Right atrium auricular region (tissue), 2 donors: ENCODE measurements around the gene GID4. TPM values are rescaled to one million over a fixed set of nuclear protein-coding genes. Genes with fewer than 3 reads are reported as not detected.

Source experiments
- DNase-seq: peaks from one replicate; pipeline ENCODE4 v3.0.0-alpha.2; 2019; ENCODE audit warnings: low spot score
- H3K27ac ChIP-seq, 2 donors: fragments of 200-600 bp; sonication (generic); 1 replicate in 1 of 2; 2 replicates in 1 of 2; pipeline ENCODE4 v1.5.1; 2016 to 2019
- H3K27me3 ChIP-seq, 2 donors: fragments of 200-600 bp; sonication (generic); one replicate each; pipeline versions ENCODE4 v1.5.1 to v1.6.0; 2017 to 2019
- H3K36me3 ChIP-seq: fragments of 200-600 bp; sonication (generic); one replicate; pipeline ENCODE4 v1.5.1; 2016
- H3K4me1 ChIP-seq, 2 donors: fragments of 200-600 bp; sonication (generic); one replicate each; pipeline versions ENCODE4 v1.5.1 to v1.6.0; 2017 to 2019
- H3K4me3 ChIP-seq, 2 donors: fragments of 200-600 bp; sonication (generic); 1 replicate in 1 of 2; 2 replicates in 1 of 2; pipeline ENCODE4 v1.5.1; 2017 to 2019; ENCODE audit warnings: mild to moderate bottlenecking in 1 of 2, moderate library complexity in 1 of 2
- H3K9me3 ChIP-seq, 2 donors: fragments of 200-600 bp; sonication (generic); one replicate each; pipeline ENCODE4 v1.5.1; 2019
- total RNA-seq, 2 donors: library from RNA; depleted of rRNA; stranded (reverse); fragments of >200 nt; gene quantifications; one replicate each; pipeline ENCODE4 v1.1.0, GENCODE V29; 2016
- TF ChIP-seq, protein P1 (sequence below), 2 donors: fragments of 200-600 bp; sonication (generic); IDR thresholded peaks; one replicate each; pipeline ENCODE4 v1.5.1; 2019; ENCODE audit warnings: antibody characterized with exemption in 2 of 2

Gene GID4
- total RNA-seq, 2 donors from 2014 or later, result 14.0 to 22.1 TPM

DNA sequence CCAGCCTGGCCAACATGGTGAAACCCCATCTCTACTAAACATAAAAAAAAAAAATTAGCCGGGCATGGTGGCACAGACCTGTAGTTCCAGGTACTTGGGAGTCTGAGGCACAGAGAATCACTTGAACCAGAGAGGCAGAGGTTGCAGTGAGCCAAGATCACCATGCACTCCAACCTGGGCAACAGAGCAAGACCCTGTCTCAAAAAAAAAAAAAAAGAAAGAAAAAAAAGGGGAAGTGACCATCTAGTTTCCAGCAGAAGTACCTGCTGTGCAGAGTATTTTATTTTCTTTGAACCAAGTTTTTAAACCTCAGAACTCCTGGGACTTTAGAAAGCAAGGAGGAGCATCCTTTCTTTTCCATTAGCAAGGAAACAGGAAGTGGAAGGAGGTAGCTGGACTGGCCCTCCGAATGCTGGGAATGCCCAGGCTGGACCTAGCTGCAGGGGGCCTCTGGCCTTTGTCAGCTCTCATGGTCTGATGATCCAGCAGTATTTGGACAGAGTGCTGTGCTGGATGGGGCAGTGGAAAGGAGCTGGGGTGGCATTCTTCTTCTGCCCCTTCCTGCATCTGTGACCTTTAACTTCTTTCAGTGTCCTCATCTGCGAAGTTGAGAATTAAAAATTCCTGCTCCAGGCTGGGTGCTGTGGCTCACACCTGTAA is 6.6 kb downstream of the GID4 start:
- TF ChIP-seq, protein P1, sequence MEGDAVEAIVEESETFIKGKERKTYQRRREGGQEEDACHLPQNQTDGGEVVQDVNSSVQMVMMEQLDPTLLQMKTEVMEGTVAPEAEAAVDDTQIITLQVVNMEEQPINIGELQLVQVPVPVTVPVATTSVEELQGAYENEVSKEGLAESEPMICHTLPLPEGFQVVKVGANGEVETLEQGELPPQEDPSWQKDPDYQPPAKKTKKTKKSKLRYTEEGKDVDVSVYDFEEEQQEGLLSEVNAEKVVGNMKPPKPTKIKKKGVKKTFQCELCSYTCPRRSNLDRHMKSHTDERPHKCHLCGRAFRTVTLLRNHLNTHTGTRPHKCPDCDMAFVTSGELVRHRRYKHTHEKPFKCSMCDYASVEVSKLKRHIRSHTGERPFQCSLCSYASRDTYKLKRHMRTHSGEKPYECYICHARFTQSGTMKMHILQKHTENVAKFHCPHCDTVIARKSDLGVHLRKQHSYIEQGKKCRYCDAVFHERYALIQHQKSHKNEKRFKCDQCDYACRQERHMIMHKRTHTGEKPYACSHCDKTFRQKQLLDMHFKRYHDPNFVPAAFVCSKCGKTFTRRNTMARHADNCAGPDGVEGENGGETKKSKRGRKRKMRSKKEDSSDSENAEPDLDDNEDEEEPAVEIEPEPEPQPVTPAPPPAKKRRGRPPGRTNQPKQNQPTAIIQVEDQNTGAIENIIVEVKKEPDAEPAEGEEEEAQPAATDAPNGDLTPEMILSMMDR (IDR thresholded peaks at IDR 0.05), result no peak
- H3K27ac ChIP-seq, result no peak overlapping the region
- no peaks in the 10 kb centered on the region for H3K27me3 ChIP-seq
- H3K4me3 ChIP-seq, result no peak overlapping the region
- H3K36me3 ChIP-seq, result peaks cover 12% of the 10 kb centered on the region
- peaks cover 0 to 12% of the 10 kb centered on the region in 2 donors for H3K4me1 ChIP-seq
- DNase-seq, result no peak
- H3K9me3 ChIP-seq, result no peaks in the 10 kb centered on the region

DNA sequence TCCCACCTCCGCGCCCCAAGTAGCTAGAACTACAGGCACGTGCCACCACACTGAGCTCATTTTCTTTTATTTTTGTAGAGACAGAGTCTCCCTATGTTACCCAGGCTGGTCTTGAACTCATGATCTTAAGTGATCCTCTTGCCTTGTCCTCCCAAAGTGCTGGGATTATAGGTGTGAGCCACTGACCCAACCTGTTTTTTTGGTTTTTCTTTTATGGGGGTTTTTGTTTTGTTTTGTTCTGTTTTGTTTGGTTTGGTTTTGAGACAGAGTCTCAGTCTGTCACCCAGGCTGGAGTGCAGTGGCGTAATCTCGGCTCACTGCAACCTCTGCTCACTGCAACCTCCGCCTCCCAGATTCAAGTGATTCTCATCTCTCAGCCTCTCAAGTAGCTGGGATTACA is 16.4 kb downstream of the GID4 start:
- no peaks in the 10 kb centered on the region for H3K9me3 ChIP-seq
- H3K27me3 ChIP-seq, result no peaks in the 10 kb centered on the region
- TF ChIP-seq, protein P1 (IDR thresholded peaks at IDR 0.05), result no peak
- H3K36me3 ChIP-seq, result peaks cover 32% of the 10 kb centered on the region
- H3K4me3 ChIP-seq, result no peak overlapping the region
- no peak for DNase-seq
- H3K4me1 ChIP-seq, result no peaks in the 10 kb centered on the region
- H3K27ac ChIP-seq, result no peak overlapping the region

DNA sequence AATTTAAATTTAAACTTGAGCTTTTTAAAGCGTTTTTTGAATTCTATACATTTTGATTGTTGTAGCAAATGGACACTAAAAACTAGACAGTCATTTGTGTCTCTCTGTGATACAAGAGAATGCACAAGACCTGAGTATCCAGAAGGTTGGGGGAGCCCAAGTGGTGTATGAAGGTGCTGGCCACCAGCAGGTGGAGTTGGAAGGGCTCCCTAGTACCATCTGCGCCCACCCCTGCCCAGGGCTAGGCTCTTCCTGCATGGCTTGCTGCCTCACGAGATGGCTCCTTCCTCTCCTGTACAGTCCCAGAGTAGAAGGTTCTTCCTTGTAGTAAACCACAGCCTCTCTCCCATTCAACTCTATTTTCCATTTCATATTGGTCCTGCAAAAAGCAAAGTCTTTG is 17.0 kb downstream of the GID4 start:
- TF ChIP-seq, protein P1 (IDR thresholded peaks at IDR 0.05), result no peak
- no peaks in the 10 kb centered on the region for H3K4me1 ChIP-seq
- H3K27ac ChIP-seq, result no peak overlapping the region
- no peak overlapping the region for H3K4me3 ChIP-seq
- no peak for DNase-seq
- H3K36me3 ChIP-seq, result peaks cover 38% of the 10 kb centered on the region
- H3K27me3 ChIP-seq, result no peaks in the 10 kb centered on the region
- no peaks in the 10 kb centered on the region for H3K9me3 ChIP-seq

DNA sequence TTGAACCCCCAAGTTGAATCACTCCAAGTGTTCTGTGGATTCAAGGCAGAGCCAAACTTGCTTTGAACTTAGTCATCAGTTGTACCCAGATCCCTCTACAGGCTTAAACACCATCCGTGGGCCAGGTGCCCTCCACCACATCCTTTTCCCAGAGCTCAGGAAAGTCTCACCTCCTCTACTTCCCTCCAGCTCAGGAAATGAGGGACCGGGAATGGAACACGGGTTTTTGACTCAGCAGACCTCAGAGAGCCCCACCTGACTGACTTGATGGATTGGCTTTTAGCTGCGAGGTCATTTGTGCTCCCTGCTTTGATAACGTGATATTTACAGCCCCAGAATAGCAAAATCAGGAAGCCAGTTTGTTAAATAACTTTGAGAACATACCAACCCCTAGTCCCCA is 20.1 kb downstream of the GID4 start:
- peaks cover 53% of the 10 kb centered on the region for H3K36me3 ChIP-seq
- no peak overlapping the region for H3K4me3 ChIP-seq
- H3K27ac ChIP-seq, result no peak overlapping the region
- H3K9me3 ChIP-seq, result no peaks in the 10 kb centered on the region
- TF ChIP-seq, protein P1 (IDR thresholded peaks at IDR 0.05), result no peak
- no peaks in the 10 kb centered on the region for H3K4me1 ChIP-seq
- H3K27me3 ChIP-seq, result no peaks in the 10 kb centered on the region
- DNase-seq, result no peak

DNA sequence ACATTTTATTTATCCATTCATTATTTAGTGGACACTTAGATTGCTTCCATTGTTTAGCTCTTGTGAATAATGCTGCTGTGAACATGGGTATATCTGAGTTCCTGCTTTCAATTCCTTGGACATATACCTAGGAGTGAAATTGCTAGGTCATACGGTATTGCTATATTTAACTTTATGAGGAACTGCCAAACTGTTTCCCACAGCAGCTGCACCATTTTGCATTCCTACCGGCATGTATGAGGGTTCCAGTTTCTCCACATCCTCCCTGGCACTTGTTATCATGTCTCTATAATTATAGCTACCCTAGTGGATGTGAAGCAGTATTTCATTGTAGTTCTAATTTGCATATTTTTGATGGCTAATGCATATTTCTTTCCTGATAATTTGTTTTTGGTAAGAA is 24.8 kb downstream of the GID4 start:
- DNase-seq, result no peak
- Histone ChIP-seq H3K9me3 (no peaks in the 10 kb centered on the region), H3K4me3 (no peak overlapping the region), H3K36me3 (peaks cover 55% of the 10 kb centered on the region), H3K4me1 (no peaks in the 10 kb centered on the region), H3K27me3 (no peaks in the 10 kb centered on the region), H3K27ac (no peak overlapping the region)
- TF ChIP-seq, protein P1 (IDR thresholded peaks at IDR 0.05), result no peak

DNA sequence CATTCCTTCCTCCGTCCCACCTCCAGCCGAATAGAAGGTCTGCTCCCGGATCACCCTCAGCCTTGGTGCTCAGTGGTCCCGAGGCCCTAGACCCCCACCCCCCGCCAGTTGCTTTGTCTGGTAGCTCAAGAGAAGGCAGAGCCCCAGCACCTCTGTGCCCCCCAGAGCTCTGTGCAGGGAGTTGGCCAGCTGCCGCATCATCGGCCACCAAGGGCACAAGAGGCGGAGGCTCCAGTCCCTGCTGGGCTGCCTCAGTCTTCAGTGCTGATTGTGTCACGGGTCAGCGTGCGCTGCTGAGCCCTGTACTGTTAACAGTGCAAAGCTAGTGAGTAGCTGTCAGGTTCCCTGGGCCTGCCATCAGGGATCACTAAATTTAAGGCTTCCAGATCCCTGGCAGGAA is 26.3 kb downstream of the GID4 start:
- no peak overlapping the region for H3K27ac ChIP-seq
- H3K4me3 ChIP-seq, result no peak overlapping the region
- H3K27me3 ChIP-seq, result no peaks in the 10 kb centered on the region
- no peaks in the 10 kb centered on the region for H3K4me1 ChIP-seq
- H3K9me3 ChIP-seq, result no peaks in the 10 kb centered on the region
- TF ChIP-seq, protein P1 (IDR thresholded peaks at IDR 0.05), result no peak
- DNase-seq, result no peak
- H3K36me3 ChIP-seq, result peaks cover 46% of the 10 kb centered on the region
